ENCODE measurements around the gene PSMA5.

DNA sequence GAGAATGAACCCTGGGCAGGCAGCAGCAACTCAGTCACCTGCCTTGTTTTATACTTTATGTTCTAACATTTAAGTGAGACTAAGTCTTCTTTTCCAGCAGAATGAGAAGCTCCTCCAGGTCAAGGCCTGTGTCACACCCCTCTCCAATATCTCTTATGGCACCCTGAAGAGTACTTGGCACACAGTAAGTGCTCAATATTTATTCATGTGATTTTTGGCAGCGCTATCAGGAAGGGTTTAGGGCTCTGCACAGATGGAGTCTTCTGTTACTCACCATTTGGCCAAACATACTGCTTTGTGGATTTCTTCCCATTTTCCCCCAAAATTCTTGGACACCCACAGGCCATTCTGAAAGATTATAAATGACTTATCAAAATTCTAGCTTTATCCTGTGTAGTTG lies 75.6 kb downstream of the PSMA5 start:
- no peak for TF ChIP-seq YY1 (IDR thresholded peaks at IDR 0.05; ENCODE audit: insufficient read depth, insufficient read length)
- TF ChIP-seq SUZ12 (IDR thresholded peaks at IDR 0.05; ENCODE audit: extremely low read depth, insufficient read depth, insufficient read length) = no peak
